Neural cell (in vitro differentiated cells): ENCODE results near the gene CTDSPL.

Source experiments
- CTCF ChIP-seq: fragments of 450-650 bp; IDR thresholded peaks from 2 replicates; pipeline ENCODE4 v1.5.1; 2014; ENCODE audit warnings: antibody characterized with exemption, mild to moderate bottlenecking, moderate library complexity; ENCODE audit not compliant: poor library complexity, severe bottlenecking
- EZH2 ChIP-seq: fragments of 200-600, 300-800 bp; shearing (Covaris generic), sonication (generic); IDR thresholded peaks from 2 replicates; pipeline ENCODE4 v1.6.1; 2014; ENCODE audit warnings: antibody characterized with exemption, low read length, borderline replicate concordance, mild to moderate bottlenecking; ENCODE audit not compliant: insufficient read depth, poor library complexity, severe bottlenecking
- MXI1 ChIP-seq: fragments of 450-650 bp; conservative IDR thresholded peaks from 2 replicates; pipeline ENCODE4 v1.6.1; 2014; ENCODE audit warnings: antibody characterized with exemption, mild to moderate bottlenecking; ENCODE audit not compliant: poor library complexity, severe bottlenecking
- POLR2AphosphoS5 ChIP-seq: IDR thresholded peaks from 2 replicates; pipeline ENCODE4 v1.6.1; 2012
- RAD21 ChIP-seq: fragments of 450-650 bp; conservative IDR thresholded peaks from 2 replicates; pipeline ENCODE4 v1.6.1; 2014; ENCODE audit warnings: antibody characterized with exemption, mild to moderate bottlenecking, moderate library complexity
- REST ChIP-seq: IDR thresholded peaks from 2 replicates; pipeline ENCODE4 v1.6.1; 2012; ENCODE audit warnings: borderline replicate concordance

GRCh38 chr3:37996785-37997301 is 135.2 kb downstream of the CTDSPL start:
- TF ChIP-seq CTCF: peak; percentile 78
- peak; percentile 57 for TF ChIP-seq RAD21
- TF ChIP-seq POLR2AphosphoS5: no peak
- no peak for TF ChIP-seq REST
- TF ChIP-seq EZH2: no peak
- TF ChIP-seq MXI1: no peak
